GM10847 (cell line): Measurements from ENCODE around the gene SPSB2.

ENCODE experiments used
- POLR2A ChIP-seq: IDR thresholded peaks from 2 replicates; pipeline ENCODE4 v1.6.1; 2011; ENCODE audit not compliant: insufficient read length; ENCODE audit errors: extremely low read depth

Gene SPSB2

GRCh38 chr12:6855322-6855721 is 17.8 kb downstream of the SPSB2 start:
- TF ChIP-seq POLR2A, result no peak

- TF ChIP-seq POLR2A, result no peak
Observed at GRCh38 chr12:6854036-6854435, 19.1 kb downstream of the SPSB2 start.

- no peak for TF ChIP-seq POLR2A
Observed at GRCh38 chr12:6853626-6854025, 19.5 kb downstream of the SPSB2 start.

- no peak for TF ChIP-seq POLR2A
Observed at GRCh38 chr12:6852651-6853354, 20.3 kb downstream of the SPSB2 start.

- TF ChIP-seq POLR2A, result peak; percentile 74
Observed at GRCh38 chr12:6851921-6852650, 21.0 kb downstream of the SPSB2 start, which contains the start of gene USP5. TSS of gene USP5 (plus strand) at chr12:6852150. CDS start at chr12:6852180, 30 bp downstream.

- TF ChIP-seq POLR2A, result peak; percentile 62
Observed at GRCh38 chr12:6851153-6851920, 21.8 kb downstream of the SPSB2 start, which contains the start of gene CDCA3. TSS of gene CDCA3 (minus strand) at chr12:6851286. CDS start at chr12:6850952, 334 bp downstream.

- TF ChIP-seq POLR2A, result no peak
Observed at GRCh38 chr12:6850796-6851152, 22.3 kb downstream of the SPSB2 start.

GRCh38 chr12:6849976-6850560 is 23.0 kb downstream of the SPSB2 start:
- no peak for TF ChIP-seq POLR2A

GRCh38 chr12:6849427-6849826 is 23.7 kb downstream of the SPSB2 start:
- TF ChIP-seq POLR2A, result no peak

GRCh38 chr12:6847676-6848075 is 25.4 kb downstream of the SPSB2 start:
- no peak for TF ChIP-seq POLR2A

- no peak for TF ChIP-seq POLR2A
Observed at GRCh38 chr12:6846316-6846869, 26.7 kb downstream of the SPSB2 start.

GRCh38 chr12:6845395-6845794 is 27.7 kb downstream of the SPSB2 start:
- no peak for TF ChIP-seq POLR2A

- no peak for TF ChIP-seq POLR2A
Observed at GRCh38 chr12:6843118-6843902, 29.8 kb downstream of the SPSB2 start.

GRCh38 chr12:6842075-6842474 is 31.0 kb downstream of the SPSB2 start:
- TF ChIP-seq POLR2A, result no peak
